SK-N-SH treated with all-trans-retinoic acid at 6 μM for 48 hours (cell line): ENCODE data around the gene CFAP97.

Experiments
- ARNTL ChIP-seq: fragments of 450-650 bp; formaldehyde crosslinking; IDR thresholded peaks from 2 replicates; pipeline ENCODE4 v1.5.0; 2020; ENCODE audit warnings: low read depth, mild to moderate bottlenecking, moderate library complexity, borderline replicate concordance
- CSRNP3 ChIP-seq: fragments of 250-450 bp; sonication (Bioruptor Pico); IDR thresholded peaks from 2 replicates; pipeline ENCODE4 v1.5.1; 2021; ENCODE audit warnings: mild to moderate bottlenecking, moderate library complexity
- GLIS3 ChIP-seq: fragments of 250-450 bp; sonication (Bioruptor Pico); IDR thresholded peaks from 2 replicates; pipeline ENCODE4 v1.5.0; 2020; ENCODE audit warnings: mild to moderate bottlenecking, moderate library complexity
- ISL1 ChIP-seq: fragments of 250-450 bp; sonication (Bioruptor Pico); IDR thresholded peaks from 2 replicates; pipeline ENCODE4 v2.1.2; 2022; ENCODE audit warnings: mild to moderate bottlenecking, moderate library complexity
- OSR1 ChIP-seq: fragments of 250-450 bp; sonication (Bioruptor Pico); IDR thresholded peaks from 2 replicates; pipeline ENCODE4 v1.8.0; 2022; ENCODE audit warnings: moderate library complexity, mild to moderate bottlenecking, inconsistent platforms
- PPARA ChIP-seq: fragments of 250-450 bp; sonication (Bioruptor Pico); IDR thresholded peaks from 2 replicates; pipeline ENCODE4 v1.5.0; 2020; ENCODE audit warnings: mild to moderate bottlenecking, borderline replicate concordance
- SNAI2 ChIP-seq: fragments of 250-450 bp; sonication (Bioruptor Pico); IDR thresholded peaks from 2 replicates; pipeline ENCODE4 v1.5.0; 2020; ENCODE audit warnings: mild to moderate bottlenecking, moderate library complexity
- ZC3H10 ChIP-seq: fragments of 250-450 bp; sonication (Bioruptor Pico); IDR thresholded peaks from 2 replicates; pipeline ENCODE4 v1.5.1; 2021; ENCODE audit warnings: mild to moderate bottlenecking, moderate library complexity
- TF ChIP-seq, protein P1 (sequence below): fragments of 250-450 bp; sonication (Bioruptor Pico); IDR thresholded peaks from 2 replicates; pipeline ENCODE4 v1.8.0; 2021; ENCODE audit warnings: low read depth, mild to moderate bottlenecking, moderate library complexity, borderline replicate concordance
- TF ChIP-seq, protein P2 (sequence below): fragments of 250-450 bp; sonication (Bioruptor Pico); IDR thresholded peaks from 2 replicates; pipeline ENCODE4 v1.5.1; 2020; ENCODE audit warnings: low read depth, mild to moderate bottlenecking, moderate library complexity
- TF ChIP-seq, protein P3 (sequence below): fragments of 250-450 bp; sonication (Bioruptor Pico); IDR thresholded peaks from 2 replicates; pipeline ENCODE4 v1.5.0; 2020; ENCODE audit warnings: mild to moderate bottlenecking, moderate library complexity

- TF ChIP-seq OSR1 (CRISPR knock-in tag) (no peak), SNAI2 (CRISPR knock-in tag) (no peak), ZC3H10 (CRISPR knock-in tag) (no peak), CSRNP3 (CRISPR knock-in tag) (no peak), GLIS3 (CRISPR knock-in tag) (no peak), ARNTL (CRISPR knock-in tag) (no peak), ISL1 (no peak), PPARA (no peak)
- TF ChIP-seq, protein P1, sequence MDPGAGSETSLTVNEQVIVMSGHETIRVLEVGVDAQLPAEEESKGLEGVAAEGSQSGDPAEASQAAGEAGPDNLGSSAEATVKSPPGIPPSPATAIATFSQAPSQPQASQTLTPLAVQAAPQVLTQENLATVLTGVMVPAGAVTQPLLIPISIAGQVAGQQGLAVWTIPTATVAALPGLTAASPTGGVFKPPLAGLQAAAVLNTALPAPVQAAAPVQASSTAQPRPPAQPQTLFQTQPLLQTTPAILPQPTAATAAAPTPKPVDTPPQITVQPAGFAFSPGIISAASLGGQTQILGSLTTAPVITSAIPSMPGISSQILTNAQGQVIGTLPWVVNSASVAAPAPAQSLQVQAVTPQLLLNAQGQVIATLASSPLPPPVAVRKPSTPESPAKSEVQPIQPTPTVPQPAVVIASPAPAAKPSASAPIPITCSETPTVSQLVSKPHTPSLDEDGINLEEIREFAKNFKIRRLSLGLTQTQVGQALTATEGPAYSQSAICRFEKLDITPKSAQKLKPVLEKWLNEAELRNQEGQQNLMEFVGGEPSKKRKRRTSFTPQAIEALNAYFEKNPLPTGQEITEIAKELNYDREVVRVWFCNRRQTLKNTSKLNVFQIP (CRISPR knock-in tag): no peak
- TF ChIP-seq, protein P2, sequence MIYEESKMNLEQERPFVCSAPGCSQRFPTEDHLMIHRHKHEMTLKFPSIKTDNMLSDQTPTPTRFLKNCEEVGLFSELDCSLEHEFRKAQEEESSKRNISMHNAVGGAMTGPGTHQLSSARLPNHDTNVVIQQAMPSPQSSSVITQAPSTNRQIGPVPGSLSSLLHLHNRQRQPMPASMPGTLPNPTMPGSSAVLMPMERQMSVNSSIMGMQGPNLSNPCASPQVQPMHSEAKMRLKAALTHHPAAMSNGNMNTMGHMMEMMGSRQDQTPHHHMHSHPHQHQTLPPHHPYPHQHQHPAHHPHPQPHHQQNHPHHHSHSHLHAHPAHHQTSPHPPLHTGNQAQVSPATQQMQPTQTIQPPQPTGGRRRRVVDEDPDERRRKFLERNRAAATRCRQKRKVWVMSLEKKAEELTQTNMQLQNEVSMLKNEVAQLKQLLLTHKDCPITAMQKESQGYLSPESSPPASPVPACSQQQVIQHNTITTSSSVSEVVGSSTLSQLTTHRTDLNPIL (CRISPR knock-in tag): no peak
- TF ChIP-seq, protein P3, sequence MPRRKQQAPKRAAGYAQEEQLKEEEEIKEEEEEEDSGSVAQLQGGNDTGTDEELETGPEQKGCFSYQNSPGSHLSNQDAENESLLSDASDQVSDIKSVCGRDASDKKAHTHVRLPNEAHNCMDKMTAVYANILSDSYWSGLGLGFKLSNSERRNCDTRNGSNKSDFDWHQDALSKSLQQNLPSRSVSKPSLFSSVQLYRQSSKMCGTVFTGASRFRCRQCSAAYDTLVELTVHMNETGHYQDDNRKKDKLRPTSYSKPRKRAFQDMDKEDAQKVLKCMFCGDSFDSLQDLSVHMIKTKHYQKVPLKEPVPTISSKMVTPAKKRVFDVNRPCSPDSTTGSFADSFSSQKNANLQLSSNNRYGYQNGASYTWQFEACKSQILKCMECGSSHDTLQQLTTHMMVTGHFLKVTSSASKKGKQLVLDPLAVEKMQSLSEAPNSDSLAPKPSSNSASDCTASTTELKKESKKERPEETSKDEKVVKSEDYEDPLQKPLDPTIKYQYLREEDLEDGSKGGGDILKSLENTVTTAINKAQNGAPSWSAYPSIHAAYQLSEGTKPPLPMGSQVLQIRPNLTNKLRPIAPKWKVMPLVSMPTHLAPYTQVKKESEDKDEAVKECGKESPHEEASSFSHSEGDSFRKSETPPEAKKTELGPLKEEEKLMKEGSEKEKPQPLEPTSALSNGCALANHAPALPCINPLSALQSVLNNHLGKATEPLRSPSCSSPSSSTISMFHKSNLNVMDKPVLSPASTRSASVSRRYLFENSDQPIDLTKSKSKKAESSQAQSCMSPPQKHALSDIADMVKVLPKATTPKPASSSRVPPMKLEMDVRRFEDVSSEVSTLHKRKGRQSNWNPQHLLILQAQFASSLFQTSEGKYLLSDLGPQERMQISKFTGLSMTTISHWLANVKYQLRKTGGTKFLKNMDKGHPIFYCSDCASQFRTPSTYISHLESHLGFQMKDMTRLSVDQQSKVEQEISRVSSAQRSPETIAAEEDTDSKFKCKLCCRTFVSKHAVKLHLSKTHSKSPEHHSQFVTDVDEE (CRISPR knock-in tag): no peak
Measured at GRCh38 chr4:185127021-185127925, 76.5 kb downstream of the CFAP97 start.
